Astrocyte of the cerebellum (primary cell): ENCODE results near the gene CRABP2.

Experiments
- DNase-seq: peaks from one replicate; pipeline ENCODE4 v3.0.0-alpha.2; 2011; ENCODE audit warnings: low read depth
- H3K4me3 ChIP-seq: 2 replicates; pipeline ENCODE4 v1.5.1; 2011; ENCODE audit warnings: mild to moderate bottlenecking, low read depth, low read length, moderate library complexity
- CTCF ChIP-seq: IDR thresholded peaks from 2 replicates; pipeline ENCODE4 v1.5.1; 2012; ENCODE audit warnings: low read length, low read depth, moderate library complexity, mild to moderate bottlenecking; ENCODE audit errors: missing control alignments
- in situ Hi-C: cut with HindIII; loops from 2 replicates; pipeline ENCODE4 v1.10.0; 2017; ENCODE audit warnings: low sequenced_read_pairs

The CRABP2 gene

GRCh38 chr1:156652131-156652991 lies 53.0 kb downstream of the CRABP2 start:
- no peak for TF ChIP-seq CTCF
- DNase-seq, result no peak
- no peak overlapping the region for H3K4me3 ChIP-seq
- in situ Hi-C loops, result no loop called here
